ENCODE data around the gene PRPF38A.

PRPF38A gene

GRCh38 chr1:52454779-52455178, 50.4 kb downstream of the PRPF38A start:
- H3K4me3 ChIP-seq (ENCODE audit: low read depth, low read length) = no peak overlapping the region
- TF ChIP-seq POLR2A (IDR thresholded peaks at IDR 0.05; ENCODE audit: extremely low read depth, insufficient read length) (no peak), MYC (IDR thresholded peaks at IDR 0.05; ENCODE audit: low read depth, low read length) (no peak), CTCF (IDR thresholded peaks at IDR 0.05; ENCODE audit: low read depth, low read length) (no peak)
- DNase-seq (ENCODE audit: low read depth) = no peak

- TF ChIP-seq MYC (IDR thresholded peaks at IDR 0.05; ENCODE audit: low read depth, low read length) = no peak
- no peak for TF ChIP-seq POLR2A (IDR thresholded peaks at IDR 0.05; ENCODE audit: extremely low read depth, insufficient read length)
- no peak for TF ChIP-seq CTCF (IDR thresholded peaks at IDR 0.05; ENCODE audit: low read depth, low read length)
- no peak for TF ChIP-seq MAX (IDR thresholded peaks at IDR 0.05; ENCODE audit: low read depth, low read length)
- no peak overlapping the region for H3K4me3 ChIP-seq (ENCODE audit: low read depth, low read length)
- no peak for DNase-seq (ENCODE audit: low read depth)
Measured at GRCh38 chr1:52455686-52456085, 51.3 kb downstream of the PRPF38A start.

GRCh38 chr1:52460694-52461093, 56.3 kb downstream of the PRPF38A start:
- no peak for DNase-seq (ENCODE audit: low read depth)
- no peak overlapping the region for H3K4me3 ChIP-seq (ENCODE audit: low read depth, low read length)

GRCh38 chr1:52461821-52462220, 57.4 kb downstream of the PRPF38A start:
- no peak overlapping the region for H3K4me3 ChIP-seq (ENCODE audit: low read depth, low read length)
- no peak for DNase-seq (ENCODE audit: low read depth)
- TF ChIP-seq CTCF (IDR thresholded peaks at IDR 0.05; ENCODE audit: low read depth, low read length) (no peak), MAX (IDR thresholded peaks at IDR 0.05; ENCODE audit: low read depth, low read length) (no peak), MYC (IDR thresholded peaks at IDR 0.05; ENCODE audit: low read depth, low read length) (no peak), POLR2A (IDR thresholded peaks at IDR 0.05; ENCODE audit: extremely low read depth, insufficient read length) (no peak)

More at GRCh38 chr1:52460694-52461093, 56.3 kb downstream of the PRPF38A start:
- TF ChIP-seq MAX (IDR thresholded peaks at IDR 0.05; ENCODE audit: low read depth, low read length) = no peak
- TF ChIP-seq MYC (IDR thresholded peaks at IDR 0.05; ENCODE audit: low read depth, low read length) = no peak
- no peak for TF ChIP-seq CTCF (IDR thresholded peaks at IDR 0.05; ENCODE audit: low read depth, low read length)
- TF ChIP-seq POLR2A (IDR thresholded peaks at IDR 0.05; ENCODE audit: extremely low read depth, insufficient read length) = no peak

GRCh38 chr1:52463891-52464290, 59.5 kb downstream of the PRPF38A start:
- no peak overlapping the region for H3K4me3 ChIP-seq (ENCODE audit: low read depth, low read length)
- no peak for DNase-seq (ENCODE audit: low read depth)
- TF ChIP-seq CTCF (IDR thresholded peaks at IDR 0.05; ENCODE audit: low read depth, low read length) (no peak), MYC (IDR thresholded peaks at IDR 0.05; ENCODE audit: low read depth, low read length) (no peak), MAX (IDR thresholded peaks at IDR 0.05; ENCODE audit: low read depth, low read length) (no peak), POLR2A (IDR thresholded peaks at IDR 0.05; ENCODE audit: extremely low read depth, insufficient read length) (no peak)

- DNase-seq (ENCODE audit: low read depth) = no peak
- H3K4me3 ChIP-seq (ENCODE audit: low read depth, low read length) = no peak overlapping the region
- TF ChIP-seq CTCF (IDR thresholded peaks at IDR 0.05; ENCODE audit: low read depth, low read length) (no peak), MYC (IDR thresholded peaks at IDR 0.05; ENCODE audit: low read depth, low read length) (no peak)
Measured at GRCh38 chr1:52469108-52469507, 64.7 kb downstream of the PRPF38A start.

Data from NB4 (cell line).